Measurements from ENCODE around the gene CFTR. TPM values are rescaled to one million over a fixed set of nuclear protein-coding genes. Genes with fewer than 3 reads are reported as not detected.

The CFTR gene
- total RNA-seq, 1 donor, result not detected

DNA sequence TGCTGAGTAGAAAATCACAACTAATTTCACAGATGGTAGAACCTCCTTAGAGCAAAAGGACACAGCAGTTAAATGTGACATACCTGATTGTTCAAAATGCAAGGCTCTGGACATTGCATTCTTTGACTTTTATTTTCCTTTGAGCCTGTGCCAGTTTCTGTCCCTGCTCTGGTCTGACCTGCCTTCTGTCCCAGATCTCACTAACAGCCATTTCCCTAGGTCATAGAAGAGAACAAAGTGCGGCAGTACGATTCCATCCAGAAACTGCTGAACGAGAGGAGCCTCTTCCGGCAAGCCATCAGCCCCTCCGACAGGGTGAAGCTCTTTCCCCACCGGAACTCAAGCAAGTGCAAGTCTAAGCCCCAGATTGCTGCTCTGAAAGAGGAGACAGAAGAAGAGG, 186.9 kb downstream of the CFTR start:
- H3K27me3 ChIP-seq (ENCODE audit: insufficient read depth, low read length), result no peaks in the 10 kb centered on the region
- no peaks in the 10 kb centered on the region for H4K20me1 ChIP-seq (ENCODE audit: insufficient read depth, low read length)
- H3K4me3 ChIP-seq (ENCODE audit: insufficient read depth, low read length), result no peak overlapping the region
- no peaks in the 10 kb centered on the region for H3K9me3 ChIP-seq (ENCODE audit: low read depth, low read length)
- DNase-seq (ENCODE audit: insufficient read length, low spot score, missing footprints), result no peak
- H3K4me2 ChIP-seq (ENCODE audit: insufficient read depth, low read length), result no peak overlapping the region
- H3K27ac ChIP-seq (ENCODE audit: low read depth, low read length), result no peak overlapping the region
- TF ChIP-seq CTCF (IDR thresholded peaks at IDR 0.05; ENCODE audit: extremely low read depth, low read depth, low read length), result no peak
- no peaks in the 10 kb centered on the region for H3K79me2 ChIP-seq (ENCODE audit: insufficient read depth, low read length)
- no peaks in the 10 kb centered on the region for H3K36me3 ChIP-seq (ENCODE audit: insufficient read depth, low read length)
- no peaks in the 10 kb centered on the region for H3K4me1 ChIP-seq (ENCODE audit: insufficient read depth, low read length)
- no peak overlapping the region for H2AFZ ChIP-seq (ENCODE audit: low read length)

GRCh38 chr7:117667456-117667855, 187.6 kb downstream of the CFTR start:
- H3K79me2 ChIP-seq (ENCODE audit: insufficient read depth, low read length), result no peaks in the 10 kb centered on the region
- no peak overlapping the region for H2AFZ ChIP-seq (ENCODE audit: low read length)
- DNase-seq (ENCODE audit: insufficient read length, low spot score, missing footprints), result no peak
- H3K4me3 ChIP-seq (ENCODE audit: insufficient read depth, low read length), result no peak overlapping the region
- no peaks in the 10 kb centered on the region for H4K20me1 ChIP-seq (ENCODE audit: insufficient read depth, low read length)
- no peak overlapping the region for H3K27ac ChIP-seq (ENCODE audit: low read depth, low read length)
- no peaks in the 10 kb centered on the region for H3K9me3 ChIP-seq (ENCODE audit: low read depth, low read length)
- no peak overlapping the region for H3K4me2 ChIP-seq (ENCODE audit: insufficient read depth, low read length)
- no peaks in the 10 kb centered on the region for H3K36me3 ChIP-seq (ENCODE audit: insufficient read depth, low read length)
- no peaks in the 10 kb centered on the region for H3K27me3 ChIP-seq (ENCODE audit: insufficient read depth, low read length)
- H3K4me1 ChIP-seq (ENCODE audit: insufficient read depth, low read length), result no peaks in the 10 kb centered on the region
- TF ChIP-seq CTCF (IDR thresholded peaks at IDR 0.05; ENCODE audit: extremely low read depth, low read depth, low read length), result no peak

GRCh38 chr7:117669818-117670217, 190.0 kb downstream of the CFTR start:
- no peak for TF ChIP-seq CTCF (IDR thresholded peaks at IDR 0.05; ENCODE audit: extremely low read depth, low read depth, low read length)
- Histone ChIP-seq H3K36me3 (ENCODE audit: insufficient read depth, low read length) (no peaks in the 10 kb centered on the region), H3K4me3 (ENCODE audit: insufficient read depth, low read length) (no peak overlapping the region), H3K4me1 (ENCODE audit: insufficient read depth, low read length) (no peaks in the 10 kb centered on the region), H4K20me1 (ENCODE audit: insufficient read depth, low read length) (no peaks in the 10 kb centered on the region), H3K27me3 (ENCODE audit: insufficient read depth, low read length) (no peaks in the 10 kb centered on the region), H3K27ac (ENCODE audit: low read depth, low read length) (no peak overlapping the region), H3K79me2 (ENCODE audit: insufficient read depth, low read length) (no peaks in the 10 kb centered on the region), H3K9me3 (ENCODE audit: low read depth, low read length) (no peaks in the 10 kb centered on the region), H2AFZ (ENCODE audit: low read length) (no peak overlapping the region), H3K4me2 (ENCODE audit: insufficient read depth, low read length) (no peak overlapping the region)
- DNase-seq (ENCODE audit: insufficient read length, low spot score, missing footprints), result no peak

GRCh38 chr7:117672453-117672852, 192.6 kb downstream of the CFTR start:
- Histone ChIP-seq H3K4me3 (ENCODE audit: insufficient read depth, low read length) (no peak overlapping the region), H3K27ac (ENCODE audit: low read depth, low read length) (no peak overlapping the region)

More at GRCh38 chr7:117672453-117672852, 192.6 kb downstream of the CFTR start:
- Histone ChIP-seq H3K36me3 (ENCODE audit: insufficient read depth, low read length) (no peaks in the 10 kb centered on the region), H3K27me3 (ENCODE audit: insufficient read depth, low read length) (no peaks in the 10 kb centered on the region), H3K4me2 (ENCODE audit: insufficient read depth, low read length) (no peak overlapping the region), H3K79me2 (ENCODE audit: insufficient read depth, low read length) (no peaks in the 10 kb centered on the region), H2AFZ (ENCODE audit: low read length) (no peak overlapping the region), H4K20me1 (ENCODE audit: insufficient read depth, low read length) (no peaks in the 10 kb centered on the region), H3K4me1 (ENCODE audit: insufficient read depth, low read length) (no peaks in the 10 kb centered on the region), H3K9me3 (ENCODE audit: low read depth, low read length) (no peaks in the 10 kb centered on the region)
- no peak for TF ChIP-seq CTCF (IDR thresholded peaks at IDR 0.05; ENCODE audit: extremely low read depth, low read depth, low read length)
- peak; percentile 15 for DNase-seq (ENCODE audit: insufficient read length, low spot score, missing footprints)
